Uterus (tissue), 4 donors: ENCODE data around the gene HMMR. TPM values are rescaled to one million over a fixed set of nuclear protein-coding genes. Genes with fewer than 3 reads are reported as not detected.
"Not testable (repeated sequence)": the region's sequence is repeated elsewhere in the genome, so short reads cannot be mapped to it uniquely, and the experiment has no call there.

Source experiments
- DNase-seq, 2 donors: peaks; one replicate each; pipeline ENCODE4 v3.0.0-alpha.2; 2019 to 2020
- H3K27ac ChIP-seq, 2 donors: fragments of 200-600 bp; sonication (generic); 1 replicate in 1 of 2; 2 replicates in 1 of 2; pipeline ENCODE4 v1.5.1; 2016 to 2018
- H3K27me3 ChIP-seq, 2 donors: fragments of 200-600 bp; sonication (generic); one replicate each; pipeline ENCODE4 v1.5.1; 2018 to 2019; ENCODE audit warnings: control low read depth in 1 of 2
- H3K36me3 ChIP-seq, 2 donors: fragments of 200-600 bp; sonication (generic); one replicate each; pipeline ENCODE4 v1.5.1; 2019; ENCODE audit warnings: control low read depth in 1 of 2
- H3K4me1 ChIP-seq, 2 donors: fragments of 200-600 bp; sonication (generic); one replicate each; pipeline ENCODE4 v1.5.1; 2018 to 2019; ENCODE audit warnings: control low read depth in 1 of 2
- H3K4me3 ChIP-seq, 2 donors: fragments of 200-600 bp; sonication (generic); 1 replicate in 1 of 2; 2 replicates in 1 of 2; pipeline ENCODE4 v1.5.1; 2018 to 2019; ENCODE audit warnings: mild to moderate bottlenecking in 1 of 2
- H3K9me3 ChIP-seq, 2 donors: fragments of 200-600 bp; sonication (generic); one replicate each; pipeline ENCODE4 v1.5.1; 2019; ENCODE audit warnings: control low read depth in 1 of 2
- POLR2A ChIP-seq, 2 donors: fragments of 450-650 bp; IDR thresholded peaks; one replicate each; pipeline ENCODE4 v1.6.1; 2016; ENCODE audit warnings: antibody characterized with exemption in 2 of 2, mild to moderate bottlenecking in 1 of 2, moderate library complexity in 1 of 2
- intact Hi-C: fragments of 100-400 bp; cut with DNase I; formaldehyde crosslinking; loops from one replicate; pipeline ENCODE4 v1.15.1; 2023; ENCODE audit warnings: low total_unique reads
- total RNA-seq, 4 donors: library from RNA; depleted of rRNA in 3 of 4; stranded (reverse); fragments of >200 nt in 3 of 4; gene quantifications; one replicate each; pipeline versions ENCODE4 v1.1.0 to v1.2.4, GENCODE V29; 2014 to 2023
- TF ChIP-seq, protein P1 (sequence below), 4 experiments: fragments of 200-600 bp in 2 of 4; fragments of 450-650 bp in 2 of 4; sonication (generic) in 2 of 4; IDR thresholded peaks; one replicate each; pipeline ENCODE4 v1.5.1; 2016 to 2019; ENCODE audit warnings: antibody characterized with exemption in 4 of 4, mild to moderate bottlenecking in 2 of 4, moderate library complexity in 1 of 4
- donor health status: DM: yes; HTN: yes; CAD: no.

HMMR gene
- total RNA-seq, 4 donors from 2014 or later: 13.8 TPM; not detected in 3

DNA sequence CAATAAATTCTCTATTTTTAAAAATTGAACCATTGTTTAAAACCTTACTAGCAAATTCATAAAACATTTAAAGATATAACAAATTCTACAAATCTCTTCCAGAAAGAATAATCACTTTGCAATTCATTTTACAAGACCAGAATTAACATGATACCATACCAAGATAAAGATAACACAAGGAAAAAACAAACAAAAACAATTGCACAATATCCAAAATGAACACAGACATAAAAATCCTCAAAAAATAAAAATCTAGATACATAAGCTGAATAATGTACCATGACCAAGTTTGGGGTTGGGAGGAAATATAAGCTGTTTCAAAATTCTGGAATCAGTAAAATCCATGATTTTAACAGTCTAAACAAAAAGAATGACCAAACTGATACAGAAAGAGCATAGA lies 11.9 kb upstream of the HMMR start:
- no peak overlapping the region for H3K27ac ChIP-seq
- TF ChIP-seq, protein P1, sequence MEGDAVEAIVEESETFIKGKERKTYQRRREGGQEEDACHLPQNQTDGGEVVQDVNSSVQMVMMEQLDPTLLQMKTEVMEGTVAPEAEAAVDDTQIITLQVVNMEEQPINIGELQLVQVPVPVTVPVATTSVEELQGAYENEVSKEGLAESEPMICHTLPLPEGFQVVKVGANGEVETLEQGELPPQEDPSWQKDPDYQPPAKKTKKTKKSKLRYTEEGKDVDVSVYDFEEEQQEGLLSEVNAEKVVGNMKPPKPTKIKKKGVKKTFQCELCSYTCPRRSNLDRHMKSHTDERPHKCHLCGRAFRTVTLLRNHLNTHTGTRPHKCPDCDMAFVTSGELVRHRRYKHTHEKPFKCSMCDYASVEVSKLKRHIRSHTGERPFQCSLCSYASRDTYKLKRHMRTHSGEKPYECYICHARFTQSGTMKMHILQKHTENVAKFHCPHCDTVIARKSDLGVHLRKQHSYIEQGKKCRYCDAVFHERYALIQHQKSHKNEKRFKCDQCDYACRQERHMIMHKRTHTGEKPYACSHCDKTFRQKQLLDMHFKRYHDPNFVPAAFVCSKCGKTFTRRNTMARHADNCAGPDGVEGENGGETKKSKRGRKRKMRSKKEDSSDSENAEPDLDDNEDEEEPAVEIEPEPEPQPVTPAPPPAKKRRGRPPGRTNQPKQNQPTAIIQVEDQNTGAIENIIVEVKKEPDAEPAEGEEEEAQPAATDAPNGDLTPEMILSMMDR (IDR thresholded peaks at IDR 0.05): no peak
- no peak for TF ChIP-seq POLR2A (IDR thresholded peaks at IDR 0.05)
- no peaks in the 10 kb centered on the region for H3K27me3 ChIP-seq
- intact Hi-C loops: no loop called here
- no peaks in the 10 kb centered on the region for H3K9me3 ChIP-seq
- H3K4me3 ChIP-seq: no peak overlapping the region
- no peak for DNase-seq
- no peaks in the 10 kb centered on the region for H3K4me1 ChIP-seq
- no peaks in the 10 kb centered on the region for H3K36me3 ChIP-seq

DNA sequence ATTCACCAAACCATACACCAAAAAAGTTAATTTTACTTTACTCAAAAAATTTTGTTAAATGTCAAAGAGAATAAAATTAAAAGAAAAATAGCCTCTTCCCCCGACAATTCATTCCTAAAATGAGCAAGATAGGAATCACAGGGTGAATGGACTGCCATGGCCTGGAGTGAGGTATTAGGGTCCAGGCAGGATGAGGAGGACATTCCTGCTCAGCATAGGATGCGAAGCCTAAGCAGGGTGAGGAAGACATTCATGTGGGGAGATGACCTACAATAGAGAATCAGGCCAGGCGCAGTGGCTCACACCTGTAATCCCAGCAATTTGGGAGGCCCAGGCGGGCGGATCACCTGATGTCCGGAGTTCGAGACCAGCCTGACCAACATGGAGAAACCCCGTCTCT lies 8.9 kb upstream of the HMMR start:
- intact Hi-C loops: no loop called here
- H3K4me1 ChIP-seq: no peaks in the 10 kb centered on the region
- H3K36me3 ChIP-seq: no peaks in the 10 kb centered on the region
- H3K4me3 ChIP-seq: no peak overlapping the region
- no peaks in the 10 kb centered on the region for H3K27me3 ChIP-seq
- H3K9me3 ChIP-seq: no peaks in the 10 kb centered on the region
- H3K27ac ChIP-seq: no peak overlapping the region
- no peak for TF ChIP-seq POLR2A (IDR thresholded peaks at IDR 0.05)
- TF ChIP-seq, protein P1 (IDR thresholded peaks at IDR 0.05): no peak
- DNase-seq: no peak

DNA sequence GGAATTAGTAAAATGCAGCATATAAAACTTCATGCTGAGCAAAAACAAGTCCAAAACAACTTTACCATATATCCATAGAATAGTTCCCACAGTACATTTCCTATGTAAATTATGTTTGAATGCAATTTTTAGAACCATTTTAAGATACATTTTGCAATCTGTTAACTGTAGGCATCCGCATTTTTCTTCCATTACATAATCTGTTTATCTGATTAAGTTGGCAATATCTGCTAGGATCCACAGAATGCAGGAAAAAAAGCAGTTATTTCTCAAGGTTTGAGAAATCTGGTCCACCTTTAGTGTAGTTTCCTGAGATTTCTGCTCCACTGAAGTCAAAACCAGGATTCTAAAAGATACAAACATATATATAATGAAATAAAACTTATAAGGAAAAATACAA lies 6.7 kb upstream of the HMMR start:
- Histone ChIP-seq H3K4me1 (peaks cover 0 to 6% of the 10 kb centered on the region in 2 donors), H3K36me3 (no peaks in the 10 kb centered on the region), H3K9me3 (no peaks in the 10 kb centered on the region), H3K4me3 (no peak overlapping the region), H3K27me3 (no peaks in the 10 kb centered on the region), H3K27ac (no peak overlapping the region)
- intact Hi-C loops: no loop called here
- no peak for DNase-seq
- no peak for TF ChIP-seq POLR2A (IDR thresholded peaks at IDR 0.05)
- TF ChIP-seq, protein P1 (IDR thresholded peaks at IDR 0.05): no peak

DNA sequence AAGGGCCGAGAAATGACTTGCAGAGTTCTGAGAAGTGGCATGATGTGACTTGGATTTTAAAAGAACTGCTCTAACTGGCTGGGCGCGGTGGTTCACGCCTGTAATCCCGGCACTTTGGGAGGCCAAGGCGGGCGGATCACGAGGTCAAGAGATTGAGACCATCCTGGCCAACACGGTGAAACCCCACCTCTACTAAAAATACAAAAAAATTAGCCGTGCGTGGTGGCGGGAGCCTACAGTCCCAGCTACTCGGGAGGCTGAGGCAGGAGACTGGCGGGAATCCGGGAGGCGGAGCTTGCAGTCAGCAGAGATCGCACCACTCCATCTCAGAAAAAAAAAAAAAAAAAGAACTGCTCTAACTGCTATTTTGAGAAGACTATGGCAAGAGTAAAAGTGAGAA lies 5.0 kb upstream of the HMMR start:
- H3K27ac ChIP-seq, H3K27me3 ChIP-seq, intact Hi-C loops, DNase-seq, H3K36me3 ChIP-seq, H3K9me3 ChIP-seq, H3K4me1 ChIP-seq, H3K4me3 ChIP-seq: not testable (repeated sequence)

DNA sequence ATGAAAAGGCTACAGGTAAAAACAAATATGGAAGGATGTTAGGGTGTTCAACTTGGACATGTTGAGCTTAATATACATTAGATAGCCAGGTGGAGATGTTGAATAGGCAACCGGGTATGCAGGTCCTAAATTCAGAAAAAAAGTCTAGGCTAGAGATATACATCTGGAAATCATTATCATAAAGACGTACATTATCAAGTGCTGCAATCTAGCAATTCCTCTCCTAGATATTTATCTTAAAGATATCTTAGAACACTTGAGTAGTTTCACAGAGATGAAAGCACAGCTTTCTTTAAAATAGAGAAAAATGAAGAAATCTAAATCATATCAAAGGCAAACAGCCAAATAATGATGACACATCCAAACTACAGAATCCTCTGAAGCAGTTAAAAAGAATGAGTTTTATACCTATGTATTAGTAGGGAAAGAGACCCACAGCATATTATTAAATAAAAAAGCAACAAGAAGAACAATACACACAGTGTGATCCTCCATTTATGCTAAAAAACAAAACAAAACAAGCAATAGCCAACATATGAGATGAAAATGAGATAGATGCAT lies 4.3 kb upstream of the HMMR start:
- no peak overlapping the region for H3K27ac ChIP-seq
- H3K36me3 ChIP-seq: no peaks in the 10 kb centered on the region
- peaks cover 4 to 9% of the 10 kb centered on the region in 2 donors for H3K4me1 ChIP-seq
- H3K4me3 ChIP-seq: no peak overlapping the region
- intact Hi-C loops: no loop called here
- H3K9me3 ChIP-seq: no peaks in the 10 kb centered on the region
- DNase-seq: no peak
- no peak for TF ChIP-seq POLR2A (IDR thresholded peaks at IDR 0.05)
- TF ChIP-seq, protein P1 (IDR thresholded peaks at IDR 0.05): no peak
- no peaks in the 10 kb centered on the region for H3K27me3 ChIP-seq

DNA sequence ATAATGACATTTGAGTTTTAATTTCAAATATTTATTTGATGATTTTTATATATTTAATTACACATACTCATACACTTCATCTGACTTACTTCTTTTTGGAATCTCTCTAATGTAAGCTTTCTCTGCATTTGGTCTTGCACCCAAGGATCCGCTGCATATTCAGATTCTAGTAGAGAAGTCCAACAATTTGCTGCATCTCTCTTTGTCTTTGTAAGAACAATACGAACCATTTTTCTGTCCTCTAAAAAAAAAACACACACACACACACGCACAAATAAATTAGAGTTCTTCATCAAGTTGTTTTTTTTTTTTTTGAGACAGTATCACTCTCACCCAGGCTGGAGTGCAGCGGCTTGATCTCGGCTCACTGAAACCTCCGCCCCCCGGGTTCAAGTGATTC lies 3.6 kb upstream of the HMMR start:
- DNase-seq: no peak
- TF ChIP-seq POLR2A (IDR thresholded peaks at IDR 0.05): no peak
- TF ChIP-seq, protein P1 (IDR thresholded peaks at IDR 0.05): no peak
- Histone ChIP-seq H3K27me3 (no peaks in the 10 kb centered on the region), H3K4me1 (peaks cover 7 to 9% of the 10 kb centered on the region in 2 donors), H3K27ac (no peak overlapping the region), H3K4me3 (no peak overlapping the region), H3K9me3 (no peaks in the 10 kb centered on the region), H3K36me3 (no peaks in the 10 kb centered on the region)
- intact Hi-C loops: no loop called here
